Measurements from ENCODE around the gene NTRK3. TPM values are rescaled to one million over a fixed set of nuclear protein-coding genes. Genes with fewer than 3 reads are reported as not detected.

The NTRK3 gene
- total and polyA plus RNA-seq, 10 donors: 0.33 to 6.6 (median 2.1) TPM

DNA sequence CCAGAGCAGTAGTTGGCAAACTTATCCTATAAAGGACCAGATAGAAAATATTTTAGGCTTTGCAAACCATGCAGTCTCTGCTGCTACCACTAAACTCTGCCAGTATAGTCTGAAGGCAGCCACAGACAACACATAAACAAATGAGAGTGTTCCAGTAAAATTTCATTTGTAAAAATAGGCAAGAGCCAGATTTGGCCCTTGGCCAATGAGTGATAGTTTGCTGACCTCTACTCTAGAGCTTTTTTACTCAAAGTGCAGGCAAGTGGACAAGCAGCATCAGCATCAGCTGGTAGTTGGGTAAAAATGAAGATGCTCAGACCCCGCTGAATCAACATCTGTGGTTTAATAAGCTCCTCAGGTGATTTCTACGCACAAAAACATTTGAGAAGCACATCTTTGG lies 269.8 kb downstream of the NTRK3 start:
- H3K27me3 ChIP-seq (replicated peaks in 1 of 7): no peaks in the 10 kb centered on the region
- H3K4me3 ChIP-seq: no peak overlapping the region
- H3K9me3 ChIP-seq: no peaks in the 10 kb centered on the region
- DNase-seq: no peak
- TF ChIP-seq POLR2A (IDR thresholded peaks at IDR 0.05): no peak
- no peak for TF ChIP-seq POLR2AphosphoS5 (IDR thresholded peaks at IDR 0.05)
- TF ChIP-seq, protein P1, sequence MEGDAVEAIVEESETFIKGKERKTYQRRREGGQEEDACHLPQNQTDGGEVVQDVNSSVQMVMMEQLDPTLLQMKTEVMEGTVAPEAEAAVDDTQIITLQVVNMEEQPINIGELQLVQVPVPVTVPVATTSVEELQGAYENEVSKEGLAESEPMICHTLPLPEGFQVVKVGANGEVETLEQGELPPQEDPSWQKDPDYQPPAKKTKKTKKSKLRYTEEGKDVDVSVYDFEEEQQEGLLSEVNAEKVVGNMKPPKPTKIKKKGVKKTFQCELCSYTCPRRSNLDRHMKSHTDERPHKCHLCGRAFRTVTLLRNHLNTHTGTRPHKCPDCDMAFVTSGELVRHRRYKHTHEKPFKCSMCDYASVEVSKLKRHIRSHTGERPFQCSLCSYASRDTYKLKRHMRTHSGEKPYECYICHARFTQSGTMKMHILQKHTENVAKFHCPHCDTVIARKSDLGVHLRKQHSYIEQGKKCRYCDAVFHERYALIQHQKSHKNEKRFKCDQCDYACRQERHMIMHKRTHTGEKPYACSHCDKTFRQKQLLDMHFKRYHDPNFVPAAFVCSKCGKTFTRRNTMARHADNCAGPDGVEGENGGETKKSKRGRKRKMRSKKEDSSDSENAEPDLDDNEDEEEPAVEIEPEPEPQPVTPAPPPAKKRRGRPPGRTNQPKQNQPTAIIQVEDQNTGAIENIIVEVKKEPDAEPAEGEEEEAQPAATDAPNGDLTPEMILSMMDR (IDR thresholded peaks at IDR 0.05 in 8 of 11, conservative IDR thresholded peaks at IDR 0.05 in 3 of 11): no peak
- intact Hi-C loops (cut with DNase I; ENCODE audit: low total_unique reads): no loop called here
- no peaks in the 10 kb centered on the region for H3K36me3 ChIP-seq
- H3K4me1 ChIP-seq: no peaks in the 10 kb centered on the region
- 84 to 90% (median 87%) methylated on average over 2 of the region's 2 CpGs for WGBS, 5 donors
- no peak overlapping the region for H3K27ac ChIP-seq

DNA sequence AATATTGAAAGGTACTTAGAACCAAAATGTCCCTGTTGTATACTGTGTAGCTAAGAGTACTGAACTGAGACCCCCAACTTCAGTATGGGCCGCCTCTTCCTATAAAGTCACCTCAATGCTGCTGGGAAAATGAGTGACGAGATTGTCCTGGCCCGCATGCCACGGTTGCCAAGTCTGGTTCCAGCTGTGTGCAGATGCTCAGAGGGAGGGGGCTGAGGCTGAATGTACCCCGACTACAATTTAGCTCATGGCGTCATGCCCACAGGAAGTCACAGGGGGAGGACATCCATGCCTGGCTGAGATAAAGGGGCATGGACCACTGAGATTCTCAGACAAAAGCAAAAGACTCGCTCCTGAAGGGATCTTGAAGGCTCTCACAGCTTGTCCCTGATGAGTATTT lies 271.1 kb downstream of the NTRK3 start:
- 67 to 81% (median 75%) methylated on average over 7 of the region's 7 CpGs for WGBS, 5 donors

DNA sequence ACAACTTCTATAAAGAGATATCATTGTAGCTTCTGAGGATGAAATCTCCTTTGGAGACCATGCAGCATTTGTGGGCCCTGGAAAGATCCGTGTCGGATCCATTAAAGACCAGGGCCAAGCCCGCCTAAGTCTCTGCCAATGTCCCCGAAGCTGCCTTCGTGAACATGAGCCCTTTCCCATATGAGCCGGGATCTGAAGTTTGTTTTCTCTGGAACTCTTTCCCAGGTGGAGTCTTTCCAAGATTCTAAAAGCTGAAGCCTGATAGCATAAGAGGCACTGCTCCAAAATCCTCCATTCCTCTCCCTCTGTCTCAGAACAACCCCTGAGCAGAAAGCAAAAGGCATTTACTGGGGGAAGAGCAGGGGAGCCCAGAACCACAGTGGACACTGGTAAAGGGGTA lies 274.6 kb downstream of the NTRK3 start:
- H3K27ac ChIP-seq: no peak overlapping the region
- 83 to 94% (median 88%) methylated on average over 6 of the region's 6 CpGs for WGBS, 5 donors
- H3K4me3 ChIP-seq: no peak overlapping the region
- no peak for DNase-seq
- H3K27me3 ChIP-seq (replicated peaks in 1 of 7): no peaks in the 10 kb centered on the region
- H3K4me1 ChIP-seq: no peaks in the 10 kb centered on the region
- intact Hi-C loops (cut with DNase I; ENCODE audit: low total_unique reads): no loop called here
- TF ChIP-seq POLR2AphosphoS5 (IDR thresholded peaks at IDR 0.05) (no peak), POLR2A (IDR thresholded peaks at IDR 0.05) (no peak)
- TF ChIP-seq, protein P1 (IDR thresholded peaks at IDR 0.05 in 8 of 11, conservative IDR thresholded peaks at IDR 0.05 in 3 of 11): no peak
- no peaks in the 10 kb centered on the region for H3K36me3 ChIP-seq
- H3K9me3 ChIP-seq: peaks cover 0 to 4% (median 0%) of the 10 kb centered on the region in 8 donors

More for the DNA sequence above, 271.1 kb downstream of the NTRK3 start:
- no peak for DNase-seq
- TF ChIP-seq POLR2A (IDR thresholded peaks at IDR 0.05) (no peak), POLR2AphosphoS5 (IDR thresholded peaks at IDR 0.05) (no peak)
- TF ChIP-seq, protein P1 (IDR thresholded peaks at IDR 0.05 in 8 of 11, conservative IDR thresholded peaks at IDR 0.05 in 3 of 11): no peak
- H3K4me3 ChIP-seq: no peak overlapping the region
- intact Hi-C loops (cut with DNase I; ENCODE audit: low total_unique reads): no loop called here
- no peak overlapping the region for H3K27ac ChIP-seq
- H3K4me1 ChIP-seq: no peaks in the 10 kb centered on the region
- no peaks in the 10 kb centered on the region for H3K9me3 ChIP-seq
- no peaks in the 10 kb centered on the region for H3K36me3 ChIP-seq
- H3K27me3 ChIP-seq (replicated peaks in 1 of 7): no peaks in the 10 kb centered on the region

DNA sequence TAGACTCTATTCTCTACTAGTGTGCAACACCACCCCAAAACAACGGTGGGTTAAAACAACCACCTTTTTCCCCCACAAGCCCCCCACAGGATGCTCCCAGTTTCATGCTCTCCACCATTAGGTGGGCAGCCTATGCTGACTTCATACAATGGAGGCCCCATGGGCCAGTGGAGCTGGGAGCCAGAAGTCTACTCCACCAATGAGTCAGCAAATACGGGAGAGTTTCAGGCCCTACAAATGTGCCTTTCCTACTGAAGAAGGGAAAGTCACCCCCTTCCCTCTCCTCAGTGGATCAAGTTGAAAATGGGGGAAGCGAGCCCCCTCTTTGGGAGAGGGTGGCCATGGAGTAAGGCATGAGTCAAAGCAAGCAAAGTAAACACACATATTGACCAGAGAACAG lies 278.6 kb downstream of the NTRK3 start:
- Histone ChIP-seq H3K4me1 (no peaks in the 10 kb centered on the region), H3K27me3 (replicated peaks in 1 of 7) (no peaks in the 10 kb centered on the region), H3K4me3 (no peak overlapping the region), H3K27ac (no peak overlapping the region), H3K36me3 (no peaks in the 10 kb centered on the region), H3K9me3 (peaks cover 0 to 4% (median 0%) of the 10 kb centered on the region in 8 donors)
- WGBS, 5 donors: 73 to 91% (median 82%) methylated on average over 3 of the region's 3 CpGs
- no peak for TF ChIP-seq POLR2AphosphoS5 (IDR thresholded peaks at IDR 0.05)
- TF ChIP-seq, protein P1 (IDR thresholded peaks at IDR 0.05 in 8 of 11, conservative IDR thresholded peaks at IDR 0.05 in 3 of 11): no peak
- no peak for TF ChIP-seq POLR2A (IDR thresholded peaks at IDR 0.05)
- DNase-seq: no peak
- intact Hi-C loops (cut with DNase I; ENCODE audit: low total_unique reads): no loop called here
